GM12891 (cell line): ENCODE measurements around the gene MGP.

Source experiments
- POLR2A ChIP-seq: IDR thresholded peaks from 2 replicates; pipeline ENCODE4 v1.6.1; 2011; ENCODE audit warnings: low read depth, low read length, control low read depth
- POLR2AphosphoS5 ChIP-seq: IDR thresholded peaks from 2 replicates; pipeline ENCODE4 v1.6.1; 2011; ENCODE audit warnings: low read depth, low read length, control low read depth
- SPI1 ChIP-seq: IDR thresholded peaks from 2 replicates; pipeline ENCODE4 v1.6.1; 2011; ENCODE audit warnings: low read depth, low read length, control low read depth
- TAF1 ChIP-seq: IDR thresholded peaks from 2 replicates; pipeline ENCODE4 v1.6.1; 2011; ENCODE audit warnings: low read depth, low read length, control low read depth

DNA sequence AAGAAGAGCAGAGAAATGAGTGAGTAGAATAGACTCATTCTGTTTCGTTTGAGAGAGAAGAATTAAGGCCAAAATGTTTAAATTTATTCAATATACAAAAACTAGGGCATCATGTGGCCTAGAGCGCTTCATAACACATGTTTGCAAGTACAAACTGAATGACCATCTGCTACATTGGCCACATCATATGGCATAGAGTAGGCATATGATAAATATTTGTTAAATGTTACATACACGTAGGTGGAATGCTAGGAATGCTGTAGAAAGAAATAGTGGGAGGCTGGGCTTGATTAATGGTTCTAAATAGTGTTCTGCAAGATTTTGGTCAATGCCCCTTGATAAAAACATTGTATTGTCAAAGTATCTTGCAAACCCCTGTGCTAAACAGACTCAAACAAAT is 10.8 kb downstream of the MGP start:
- TF ChIP-seq POLR2AphosphoS5 (no peak), TAF1 (no peak), POLR2A (no peak), SPI1 (no peak)
